Endometrial microvascular endothelial cells (primary cell): ENCODE results near the gene PNRC2. TPM values are rescaled to one million over a fixed set of nuclear protein-coding genes. Genes with fewer than 3 reads are reported as not detected.

Experiments used
- total RNA-seq: library from RNA; depleted of rRNA; stranded (reverse); fragments of >200 nt; gene quantifications from one replicate; pipeline ENCODE4 v1.2.3, GENCODE V29; 2015; ENCODE audit errors: inconsistent ontology term

The PNRC2 gene
- total RNA-seq, 1 donor from 2014 or later, result 100 TPM

Other genes with a start within 250 kb of the PNRC2 start
- gene ELOA, start 216.4 kb upstream of the PNRC2 start, total RNA-seq, result 32.5 TPM
- gene PITHD1, start 181.4 kb upstream of the PNRC2 start, total RNA-seq, result 57.3 TPM
- gene LYPLA2, start 168.7 kb upstream of the PNRC2 start, total RNA-seq, result 167 TPM
- gene GALE, start 159.1 kb upstream of the PNRC2 start, total RNA-seq, result 86.0 TPM
- gene HMGCL, start 134.4 kb upstream of the PNRC2 start, total RNA-seq, result 33.5 TPM
- 9.7 TPM for gene FUCA1, start 91.5 kb upstream of the PNRC2 start, total RNA-seq
- gene CNR2, start 46.5 kb upstream of the PNRC2 start, total RNA-seq, result not detected
- 68.3 TPM for gene SRSF10, start 20.5 kb downstream of the PNRC2 start, total RNA-seq
- gene MYOM3, start 152.3 kb downstream of the PNRC2 start, total RNA-seq, result not detected
- gene IL22RA1, start 183.3 kb downstream of the PNRC2 start, total RNA-seq, result not detected
- not detected for gene IFNLR1, start 227.5 kb downstream of the PNRC2 start, total RNA-seq